ENCODE measurements around the gene UBAC2. TPM values are rescaled to one million over a fixed set of nuclear protein-coding genes. Genes with fewer than 3 reads are reported as not detected.

UBAC2 gene
- polyA plus RNA-seq, 3 donors: 33.0 to 45.2 (median 38.0) TPM

- no peak overlapping the region for H3K27ac ChIP-seq (ENCODE audit: low read depth, low read length)
- 82 to 92% (median 91%) methylated on average over 12 of the region's 12 CpGs for WGBS, 3 donors
These were observed 170.0 kb downstream of the UBAC2 start for GRCh38 chr13:99370481-99371275.

- WGBS, 3 donors: 83 to 90% (median 87%) methylated on average over 9 of the region's 9 CpGs
These were observed 171.3 kb downstream of the UBAC2 start for GRCh38 chr13:99371956-99372355.

GRCh38 chr13:99373436-99373835 lies 172.8 kb downstream of the UBAC2 start:
- 89 to 95% (median 89%) methylated on average over 8 of the region's 8 CpGs for WGBS, 3 donors
- H3K27ac ChIP-seq (ENCODE audit: low read depth, low read length): no peak overlapping the region

More at GRCh38 chr13:99371956-99372355, 171.3 kb downstream of the UBAC2 start:
- H3K27ac ChIP-seq (ENCODE audit: low read depth, low read length): no peak overlapping the region

DNA sequence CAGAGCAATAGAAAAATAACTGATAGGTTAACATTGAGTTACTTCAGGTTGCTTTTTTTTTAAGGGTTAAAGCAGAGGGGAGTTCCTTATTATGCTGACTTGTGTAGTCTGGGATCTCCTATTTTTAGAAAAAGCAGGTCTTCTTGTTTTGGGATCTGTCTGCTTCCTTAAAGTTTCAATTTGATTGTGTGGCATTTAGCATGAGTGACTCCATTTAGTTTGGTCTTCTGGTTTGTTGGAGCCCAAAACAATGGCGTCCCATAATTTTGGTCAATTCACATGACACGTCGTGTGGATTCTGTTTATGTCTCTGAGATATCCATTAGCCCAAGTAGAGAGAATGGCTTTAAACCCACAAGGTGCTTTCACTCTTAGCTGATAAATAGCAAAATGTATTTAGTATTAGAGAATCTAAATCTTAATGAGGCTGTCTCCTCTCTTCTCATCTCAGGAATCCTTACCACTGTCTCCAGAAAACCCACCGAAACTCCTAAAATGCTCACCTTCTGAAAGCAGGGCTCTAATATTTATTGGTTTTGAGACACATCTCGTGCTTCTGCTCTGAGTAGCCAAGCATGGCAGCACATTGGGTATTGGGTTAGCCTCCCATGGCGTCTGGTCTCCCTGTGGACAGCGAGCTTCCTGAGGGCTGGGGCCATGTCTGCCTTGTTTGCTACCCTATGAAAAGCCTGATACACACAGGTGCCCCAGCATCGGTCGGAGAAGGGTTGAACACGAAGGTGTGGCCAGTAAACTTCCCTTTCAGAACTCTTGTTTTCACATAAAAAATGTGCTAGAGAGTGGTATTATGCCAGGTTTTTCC lies 173.7 kb downstream of the UBAC2 start:
- WGBS, 3 donors: 94 to 96% (median 96%) methylated on average over 10 of the region's 10 CpGs
- no peak overlapping the region for H3K27ac ChIP-seq (ENCODE audit: low read depth, low read length)

GRCh38 chr13:99374994-99375737 lies 174.5 kb downstream of the UBAC2 start:
- no peak overlapping the region for H3K27ac ChIP-seq (ENCODE audit: low read depth, low read length)
- WGBS, 3 donors: 58 to 91% (median 70%) methylated on average over 12 of the region's 12 CpGs

DNA sequence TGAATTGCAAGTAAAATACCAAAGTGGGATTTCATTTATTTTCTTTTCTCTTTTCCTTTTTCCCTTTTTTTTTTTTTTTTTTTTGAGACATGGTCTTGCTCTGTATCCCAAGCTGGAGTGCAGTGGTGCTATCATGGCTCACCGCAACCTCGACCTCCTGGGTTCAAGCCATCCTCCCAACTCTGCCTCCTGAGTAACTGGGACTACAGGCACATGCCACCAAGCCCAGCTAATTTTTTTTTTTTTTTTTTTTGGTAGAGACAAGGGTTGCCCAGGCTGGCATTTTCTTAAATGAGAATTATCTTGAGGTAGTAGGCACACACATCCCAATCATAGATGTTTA lies 175.1 kb downstream of the UBAC2 start:
- H3K27ac ChIP-seq (ENCODE audit: low read depth, low read length): no peak overlapping the region
- WGBS, 3 donors: 83 to 94% (median 93%) methylated on average over 2 of the region's 2 CpGs

DNA sequence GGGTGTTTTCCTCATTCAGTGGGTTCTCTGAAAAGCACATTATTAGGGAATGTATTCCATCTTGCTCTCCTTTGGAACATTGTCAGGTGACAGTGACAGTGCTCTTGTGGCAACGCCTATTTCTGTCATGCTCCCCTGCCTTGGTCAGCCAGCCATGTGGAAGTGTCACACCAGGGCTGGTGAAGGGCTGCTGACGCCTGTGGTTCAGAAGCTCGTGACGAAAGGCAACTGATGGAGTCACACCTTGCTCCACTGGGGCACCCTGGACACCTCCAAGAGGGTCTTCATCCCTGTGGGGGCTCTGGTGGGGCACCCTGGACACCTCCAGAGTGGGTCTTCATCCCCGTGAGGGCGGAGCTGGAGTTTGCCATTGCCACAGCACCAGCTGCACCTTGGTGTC lies 175.5 kb downstream of the UBAC2 start:
- H3K27ac ChIP-seq (ENCODE audit: low read depth, low read length): no peak overlapping the region
- WGBS, 3 donors: 83 to 96% (median 89%) methylated on average over 6 of the region's 6 CpGs

DNA sequence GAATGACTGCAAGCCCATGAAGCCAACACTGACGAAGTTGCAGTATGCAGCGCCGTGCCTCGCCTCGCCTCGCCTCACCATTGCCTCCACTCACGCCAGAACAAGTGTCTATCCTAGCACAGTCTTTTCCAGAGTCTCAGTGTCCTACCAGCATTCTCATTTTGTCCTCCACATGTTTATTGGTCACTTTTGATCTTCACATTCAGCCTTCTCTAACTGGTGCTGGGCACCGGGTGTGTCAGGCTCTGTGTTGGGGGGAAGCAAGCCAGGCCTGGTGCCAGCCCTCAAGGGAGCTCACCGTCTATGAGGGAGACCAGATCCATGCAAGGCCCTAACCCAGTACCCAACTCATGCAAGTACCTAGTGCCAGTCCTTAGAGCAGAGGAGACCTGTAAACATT lies 176.3 kb downstream of the UBAC2 start:
- WGBS, 3 donors: 94 to 97% (median 96%) methylated on average over 9 of the region's 9 CpGs
- H3K27ac ChIP-seq (ENCODE audit: low read depth, low read length): no peak overlapping the region

- 96 to 98% (median 97%) methylated on average over 8 of the region's 8 CpGs for WGBS, 3 donors
These were observed 177.0 kb downstream of the UBAC2 start for GRCh38 chr13:99377641-99378040.

DNA sequence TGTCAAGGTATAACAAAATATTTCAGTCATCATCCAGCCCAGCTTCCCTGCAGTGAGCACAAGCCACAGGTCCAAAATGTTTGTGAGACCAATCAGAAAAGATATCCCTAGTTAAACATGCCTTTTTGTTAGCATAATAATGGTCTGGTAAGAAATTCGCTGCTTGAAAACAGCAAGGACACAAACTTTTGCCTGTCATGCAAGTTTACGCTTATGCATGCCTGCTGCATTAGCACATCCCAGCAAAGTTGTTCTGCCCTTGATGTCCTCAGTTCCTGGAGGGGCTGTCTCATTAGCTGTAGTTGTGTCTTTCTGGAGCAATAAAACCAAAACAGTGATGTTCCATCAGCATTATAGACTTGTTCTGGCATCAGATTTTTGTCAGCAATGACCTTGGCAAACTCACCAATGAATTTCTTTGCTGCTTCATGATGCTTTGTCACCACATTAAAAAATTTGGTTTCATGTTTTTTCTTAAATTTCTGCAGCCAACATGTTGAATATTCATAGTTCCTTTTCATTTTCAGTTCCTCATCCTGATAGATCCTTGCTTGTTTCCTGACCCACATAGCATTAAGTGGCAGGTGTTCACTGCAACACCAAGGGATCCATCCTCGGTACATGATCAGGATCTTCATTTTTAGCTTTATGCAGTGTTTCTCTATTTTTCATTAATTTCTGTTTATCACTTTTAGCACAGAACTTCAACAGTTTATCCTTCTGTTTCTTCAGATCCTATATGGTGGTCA lies 178.5 kb downstream of the UBAC2 start:
- WGBS, 3 donors: 87 to 90% (median 89%) methylated on average over 3 of the region's 3 CpGs
- no peak overlapping the region for H3K27ac ChIP-seq (ENCODE audit: low read depth, low read length)

More at GRCh38 chr13:99377641-99378040, 177.0 kb downstream of the UBAC2 start:
- H3K27ac ChIP-seq (ENCODE audit: low read depth, low read length): no peak overlapping the region

- 92 to 95% (median 95%) methylated on average over 16 of the region's 16 CpGs for WGBS, 3 donors
- H3K27ac ChIP-seq (ENCODE audit: low read depth, low read length): no peak overlapping the region
These were observed 179.5 kb downstream of the UBAC2 start for GRCh38 chr13:99379856-99380801.

DNA sequence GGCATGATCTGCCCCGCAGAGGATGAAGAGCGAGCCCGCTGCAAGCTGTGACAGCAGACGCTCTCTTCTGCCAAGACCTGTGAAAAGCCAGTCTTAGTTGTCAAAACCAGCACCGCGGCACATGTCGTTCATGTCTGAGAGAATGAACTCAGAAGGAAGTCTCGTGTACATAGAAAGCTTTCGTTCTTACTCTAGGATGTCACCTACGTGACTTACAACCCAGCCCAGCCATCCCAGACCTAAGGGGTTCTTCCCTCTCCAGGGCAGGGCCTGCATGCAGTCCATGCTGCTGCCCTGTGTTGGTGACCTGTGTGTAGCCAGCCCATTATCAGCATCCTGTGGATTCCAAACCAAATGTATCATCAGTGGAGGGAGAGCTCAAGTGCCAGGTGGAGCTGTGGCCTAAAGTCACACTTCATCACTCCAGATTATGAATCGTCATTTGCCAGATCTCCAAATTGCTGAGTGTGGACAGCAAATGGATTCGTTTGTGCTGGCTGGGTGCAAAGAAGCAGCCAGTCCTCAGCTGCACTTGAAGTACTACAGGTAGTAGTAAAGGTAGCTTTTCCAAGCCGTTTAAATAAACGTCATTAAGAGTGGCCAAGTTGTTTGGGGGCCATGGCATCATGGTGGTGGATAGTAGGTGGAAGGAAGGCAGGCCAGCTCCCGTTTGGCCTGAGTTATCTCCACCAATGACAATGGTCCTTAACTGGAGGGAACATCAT lies 180.4 kb downstream of the UBAC2 start:
- no peak overlapping the region for H3K27ac ChIP-seq (ENCODE audit: low read depth, low read length)
- WGBS, 3 donors: 92 to 93% (median 92%) methylated on average over 15 of the region's 15 CpGs

- H3K27ac ChIP-seq (ENCODE audit: low read depth, low read length): no peak overlapping the region
- WGBS, 3 donors: 77 to 98% (median 84%) methylated on average over 2 of the region's 2 CpGs
These were observed 181.1 kb downstream of the UBAC2 start for GRCh38 chr13:99381766-99382165.

- no peak overlapping the region for H3K27ac ChIP-seq (ENCODE audit: low read depth, low read length)
- 75 to 87% (median 80%) methylated on average over 9 of the region's 9 CpGs for WGBS, 3 donors
These were observed 181.9 kb downstream of the UBAC2 start for GRCh38 chr13:99382428-99383133.

DNA sequence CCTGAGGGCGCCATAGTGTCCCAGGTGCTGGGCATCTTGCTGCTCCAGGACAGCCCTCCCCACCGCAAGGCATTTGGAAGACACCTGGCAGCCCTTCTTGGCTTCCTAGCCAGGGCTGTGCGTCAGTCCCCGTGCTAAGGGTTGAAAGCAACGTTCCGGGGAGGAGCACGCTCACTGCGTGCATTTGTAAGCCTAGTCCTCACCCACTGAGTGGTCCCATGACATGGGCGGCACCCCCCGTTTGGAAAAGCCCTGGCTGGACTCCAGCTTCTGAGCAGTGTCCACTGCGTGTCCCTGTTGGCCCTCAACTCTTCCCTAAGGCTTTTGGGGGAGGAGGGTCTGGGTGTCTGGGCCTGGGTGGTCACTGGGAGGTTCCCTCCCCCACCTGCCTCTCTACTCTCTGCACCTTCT lies 182.9 kb downstream of the UBAC2 start:
- no peak overlapping the region for H3K27ac ChIP-seq (ENCODE audit: low read depth, low read length)
- 87 to 91% (median 88%) methylated on average over 11 of the region's 11 CpGs for WGBS, 3 donors

- H3K27ac ChIP-seq (ENCODE audit: low read depth, low read length): no peak overlapping the region
- WGBS, 3 donors: 94 to 96% (median 96%) methylated on average over 5 of the region's 5 CpGs
These were observed 183.3 kb downstream of the UBAC2 start for GRCh38 chr13:99383946-99384345.
